Measurements from ENCODE around the gene CFAP251. TPM values are rescaled to one million over a fixed set of nuclear protein-coding genes. Genes with fewer than 3 reads are reported as not detected.

CFAP251 gene
- total and polyA plus RNA-seq, 2 of the 13 experiments (the other 11 are each of a cell fraction or from before 2014, with no cell fraction given): 0.30 to 0.42 TPM

- TF ChIP-seq, protein P1, sequence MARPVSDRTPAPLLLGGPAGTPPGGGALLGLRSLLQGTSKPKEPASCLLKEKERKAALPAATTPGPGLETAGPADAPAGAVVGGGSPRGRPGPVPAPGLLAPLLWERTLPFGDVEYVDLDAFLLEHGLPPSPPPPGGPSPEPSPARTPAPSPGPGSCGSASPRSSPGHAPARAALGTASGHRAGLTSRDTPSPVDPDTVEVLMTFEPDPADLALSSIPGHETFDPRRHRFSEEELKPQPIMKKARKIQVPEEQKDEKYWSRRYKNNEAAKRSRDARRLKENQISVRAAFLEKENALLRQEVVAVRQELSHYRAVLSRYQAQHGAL (CRISPR knock-in tag; IDR thresholded peaks at IDR 0.05; ENCODE audit: not compliant biosample characterization): no peak
- TF ChIP-seq ASH2L (IDR thresholded peaks at IDR 0.05; ENCODE audit: insufficient read length, low read depth, low read length) (peak; percentile 88), ZNF605 (CRISPR knock-in tag; IDR thresholded peaks at IDR 0.05) (peak; percentile 93), SIN3B (IDR thresholded peaks at IDR 0.05; ENCODE audit: low read length) (no peak; the same call in 1 of the 2 replicates), ZNF510 (CRISPR knock-in tag; IDR thresholded peaks at IDR 0.05; ENCODE audit: low read depth) (peak; percentile 96; the same call in 1 of the 2 replicates), MXD4 (CRISPR knock-in tag; IDR thresholded peaks at IDR 0.05) (peak; percentile 99), ZNF530 (CRISPR knock-in tag; IDR thresholded peaks at IDR 0.05; ENCODE audit: low read depth) (no peak), SSRP1 (CRISPR knock-in tag; IDR thresholded peaks at IDR 0.05) (no peak), KAT7 (CRISPR knock-in tag; IDR thresholded peaks at IDR 0.05; ENCODE audit: borderline replicate concordance) (peak; percentile 86), BCL3 (CRISPR knock-in tag; IDR thresholded peaks at IDR 0.05) (peak; percentile 91; the same call in 1 of the 2 replicates), ZNF34 (CRISPR knock-in tag; IDR thresholded peaks at IDR 0.05; ENCODE audit: borderline replicate concordance) (peak; percentile 99), ZBTB42 (CRISPR knock-in tag; IDR thresholded peaks at IDR 0.05) (no peak)
- TF ChIP-seq, protein P2, sequence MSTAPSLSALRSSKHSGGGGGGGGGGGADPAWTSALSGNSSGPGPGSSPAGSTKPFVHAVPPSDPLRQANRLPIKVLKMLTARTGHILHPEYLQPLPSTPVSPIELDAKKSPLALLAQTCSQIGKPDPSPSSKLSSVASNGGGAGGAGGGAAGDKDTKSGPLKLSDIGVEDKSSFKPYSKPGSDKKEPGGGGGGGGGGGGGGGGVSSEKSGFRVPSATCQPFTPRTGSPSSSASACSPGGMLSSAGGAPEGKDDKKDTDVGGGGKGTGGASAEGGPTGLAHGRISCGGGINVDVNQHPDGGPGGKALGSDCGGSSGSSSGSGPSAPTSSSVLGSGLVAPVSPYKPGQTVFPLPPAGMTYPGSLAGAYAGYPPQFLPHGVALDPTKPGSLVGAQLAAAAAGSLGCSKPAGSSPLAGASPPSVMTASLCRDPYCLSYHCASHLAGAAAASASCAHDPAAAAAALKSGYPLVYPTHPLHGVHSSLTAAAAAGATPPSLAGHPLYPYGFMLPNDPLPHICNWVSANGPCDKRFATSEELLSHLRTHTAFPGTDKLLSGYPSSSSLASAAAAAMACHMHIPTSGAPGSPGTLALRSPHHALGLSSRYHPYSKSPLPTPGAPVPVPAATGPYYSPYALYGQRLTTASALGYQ (CRISPR knock-in tag; IDR thresholded peaks at IDR 0.05): peak; percentile 49; the same call in 1 of the 2 replicates
- TF ChIP-seq, protein P3, sequence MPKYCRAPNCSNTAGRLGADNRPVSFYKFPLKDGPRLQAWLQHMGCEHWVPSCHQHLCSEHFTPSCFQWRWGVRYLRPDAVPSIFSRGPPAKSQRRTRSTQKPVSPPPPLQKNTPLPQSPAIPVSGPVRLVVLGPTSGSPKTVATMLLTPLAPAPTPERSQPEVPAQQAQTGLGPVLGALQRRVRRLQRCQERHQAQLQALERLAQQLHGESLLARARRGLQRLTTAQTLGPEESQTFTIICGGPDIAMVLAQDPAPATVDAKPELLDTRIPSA (CRISPR knock-in tag; IDR thresholded peaks at IDR 0.05; ENCODE audit: borderline replicate concordance): peak; percentile 90; the same call in 1 of the 2 replicates
- TF ChIP-seq, protein P4, sequence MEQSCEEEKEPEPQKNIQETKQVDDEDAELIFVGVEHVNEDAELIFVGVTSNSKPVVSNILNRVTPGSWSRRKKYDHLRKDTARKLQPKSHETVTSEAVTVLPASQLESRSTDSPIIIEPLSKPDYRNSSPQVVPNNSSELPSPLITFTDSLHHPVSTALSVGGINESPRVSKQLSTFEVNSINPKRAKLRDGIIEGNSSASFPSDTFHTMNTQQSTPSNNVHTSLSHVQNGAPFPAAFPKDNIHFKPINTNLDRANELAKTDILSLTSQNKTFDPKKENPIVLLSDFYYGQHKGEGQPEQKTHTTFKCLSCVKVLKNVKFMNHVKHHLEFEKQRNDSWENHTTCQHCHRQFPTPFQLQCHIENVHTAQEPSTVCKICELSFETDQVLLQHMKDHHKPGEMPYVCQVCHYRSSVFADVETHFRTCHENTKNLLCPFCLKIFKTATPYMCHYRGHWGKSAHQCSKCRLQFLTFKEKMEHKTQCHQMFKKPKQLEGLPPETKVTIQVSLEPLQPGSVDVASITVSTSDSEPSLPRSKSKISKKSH (CRISPR knock-in tag; IDR thresholded peaks at IDR 0.05; ENCODE audit: borderline replicate concordance): peak; percentile 81; the same call in 1 of the 2 replicates
- TF ChIP-seq, protein P5, sequence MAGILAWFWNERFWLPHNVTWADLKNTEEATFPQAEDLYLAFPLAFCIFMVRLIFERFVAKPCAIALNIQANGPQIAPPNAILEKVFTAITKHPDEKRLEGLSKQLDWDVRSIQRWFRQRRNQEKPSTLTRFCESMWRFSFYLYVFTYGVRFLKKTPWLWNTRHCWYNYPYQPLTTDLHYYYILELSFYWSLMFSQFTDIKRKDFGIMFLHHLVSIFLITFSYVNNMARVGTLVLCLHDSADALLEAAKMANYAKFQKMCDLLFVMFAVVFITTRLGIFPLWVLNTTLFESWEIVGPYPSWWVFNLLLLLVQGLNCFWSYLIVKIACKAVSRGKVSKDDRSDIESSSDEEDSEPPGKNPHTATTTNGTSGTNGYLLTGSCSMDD (CRISPR knock-in tag; IDR thresholded peaks at IDR 0.05): no peak
- TF ChIP-seq, protein P6, sequence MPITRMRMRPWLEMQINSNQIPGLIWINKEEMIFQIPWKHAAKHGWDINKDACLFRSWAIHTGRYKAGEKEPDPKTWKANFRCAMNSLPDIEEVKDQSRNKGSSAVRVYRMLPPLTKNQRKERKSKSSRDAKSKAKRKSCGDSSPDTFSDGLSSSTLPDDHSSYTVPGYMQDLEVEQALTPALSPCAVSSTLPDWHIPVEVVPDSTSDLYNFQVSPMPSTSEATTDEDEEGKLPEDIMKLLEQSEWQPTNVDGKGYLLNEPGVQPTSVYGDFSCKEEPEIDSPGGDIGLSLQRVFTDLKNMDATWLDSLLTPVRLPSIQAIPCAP (CRISPR knock-in tag; IDR thresholded peaks at IDR 0.05; ENCODE audit: low read depth): 0 out of 2 replicates have a peak, but pooled peaks have one; percentile 9
- TF ChIP-seq, protein P7, sequence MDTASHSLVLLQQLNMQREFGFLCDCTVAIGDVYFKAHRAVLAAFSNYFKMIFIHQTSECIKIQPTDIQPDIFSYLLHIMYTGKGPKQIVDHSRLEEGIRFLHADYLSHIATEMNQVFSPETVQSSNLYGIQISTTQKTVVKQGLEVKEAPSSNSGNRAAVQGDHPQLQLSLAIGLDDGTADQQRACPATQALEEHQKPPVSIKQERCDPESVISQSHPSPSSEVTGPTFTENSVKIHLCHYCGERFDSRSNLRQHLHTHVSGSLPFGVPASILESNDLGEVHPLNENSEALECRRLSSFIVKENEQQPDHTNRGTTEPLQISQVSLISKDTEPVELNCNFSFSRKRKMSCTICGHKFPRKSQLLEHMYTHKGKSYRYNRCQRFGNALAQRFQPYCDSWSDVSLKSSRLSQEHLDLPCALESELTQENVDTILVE (CRISPR knock-in tag; IDR thresholded peaks at IDR 0.05): peak; percentile 91
These were observed 29.7 kb upstream of the CFAP251 start, which contains the start of gene PSMD9 (continued) for GRCh38 chr12:121888478-121889273.
